GM12878 (cell line): ENCODE data around the gene GPC3. TPM values are rescaled to one million over a fixed set of nuclear protein-coding genes. Genes with fewer than 3 reads are reported as not detected.

Experiments
- ATAC-seq: fragments of 200-7000 bp; cut with Tn5 transposase; 3 replicates; pipeline ENCODE4 v1.9.1; 2020; ENCODE audit warnings: mild to moderate bottlenecking, moderate library complexity
- BruUV-seq: library from RNA; stranded (reverse); fragments of 400-500 nt; replicated peaks from 2 replicates; lab custom pipeline; 2021; lab: Mats Ljungman, UMichigan
- CTCF ChIA-PET: fragments of 300-600 bp; sonication (Branson Sonifier 250); formaldehyde crosslinking; extraction: SDS; loops from one replicate; lab custom pipeline; 2021; ENCODE audit warnings: inconsistent platforms; lab: Yijun Ruan, JAX
- POLR2A ChIA-PET: fragments of 350-600 bp; formaldehyde crosslinking; extraction: SDS; loops from one replicate; lab custom pipeline; 2021; ENCODE audit warnings: inconsistent platforms; lab: Charles Lee
- RAD21 ChIA-PET: fragments of 300-600 bp; sonication (Branson Sonifier 250); formaldehyde crosslinking; loops from one replicate; lab custom pipeline; 2023; ENCODE audit warnings: antibody characterized with exemption; ENCODE audit not compliant: unreplicated experiment; lab: Charles Lee
- SMC1A ChIA-PET: fragments of 300-600 bp; sonication (Branson Sonifier 250); formaldehyde crosslinking; loops from one replicate; lab custom pipeline; 2023; ENCODE audit not compliant: unreplicated experiment, uncharacterized antibody; lab: Charles Lee
- DNase-seq: peaks from one replicate; pipeline ENCODE4 v3.0.0-alpha.2; 2011; ENCODE audit warnings: low read depth, low spot score
- FAIRE-seq: peaks from 3 replicates; lab custom pipeline; 2011; peaks lifted over from hg19 to GRCh38; lab: Jason Lieb, UNC
- H2AFZ ChIP-seq: 2 replicates; pipeline ENCODE4 v1.6.0; 2011; ENCODE audit warnings: low read depth, low read length, control low read depth; ENCODE audit not compliant: control insufficient read depth
- H3K27ac ChIP-seq: 2 replicates; pipeline ENCODE4 v1.5.1; 2011; ENCODE audit warnings: control low read depth; ENCODE audit not compliant: control insufficient read depth, insufficient read depth
- H3K27me3 ChIP-seq, 2 experiments: replicated peaks in 1 of 2; 2 replicates each; pipeline versions ENCODE4 v1.6.0 to v1.6.1; 2011; ENCODE audit warnings: low read length in 1 of 2; ENCODE audit not compliant: control insufficient read depth in 2 of 2, insufficient read depth in 2 of 2
- H3K36me3 ChIP-seq, 2 experiments: 2 replicates each; pipeline ENCODE4 v1.5.1; 2011; ENCODE audit warnings: low read length in 1 of 2; ENCODE audit not compliant: control insufficient read depth in 2 of 2, insufficient read depth in 2 of 2
- H3K4me1 ChIP-seq: 2 replicates; pipeline ENCODE4 v1.6.1; 2011; ENCODE audit warnings: mild to moderate bottlenecking, low read length, moderate library complexity, mixed read lengths; ENCODE audit not compliant: control insufficient read depth, insufficient read depth
- H3K4me2 ChIP-seq: 2 replicates; pipeline ENCODE4 v1.6.0; 2011; ENCODE audit warnings: control low read depth; ENCODE audit not compliant: control insufficient read depth, insufficient read depth
- H3K4me3 ChIP-seq: fragments of 200-600 bp; sonication (generic); 2 replicates; pipeline ENCODE4 v1.5.1; 2016
- H3K79me2 ChIP-seq: 2 replicates; pipeline ENCODE4 v1.6.0; 2011; ENCODE audit warnings: low read length; ENCODE audit not compliant: control insufficient read depth, insufficient read depth
- H3K9ac ChIP-seq: 2 replicates; pipeline ENCODE4 v1.8.0; 2011; ENCODE audit warnings: low read length, control low read depth, mixed read lengths; ENCODE audit not compliant: control insufficient read depth, insufficient read depth
- H3K9me3 ChIP-seq: replicated peaks from 3 replicates; pipeline ENCODE4 v1.5.1; 2011; ENCODE audit warnings: mild to moderate bottlenecking, low read length; ENCODE audit not compliant: control insufficient read depth, insufficient read depth
- H4K20me1 ChIP-seq: 2 replicates; pipeline ENCODE4 v1.6.0; 2011; ENCODE audit not compliant: control insufficient read depth, insufficient read depth
- BHLHE40 ChIP-seq, 2 experiments: fragments of 450-650 bp in 1 of 2; IDR thresholded peaks; 2 replicates each; pipeline ENCODE4 v1.6.1; 2011 to 2017; ENCODE audit warnings: low read depth in 2 of 2, borderline replicate concordance in 1 of 2, improper control_type of control experiment in 1 of 2, low read length in 1 of 2, mild to moderate bottlenecking in 1 of 2
- BRCA1 ChIP-seq: IDR thresholded peaks from 2 replicates; pipeline ENCODE4 v1.6.1; 2011; ENCODE audit warnings: low read depth, low read length, improper control_type of control experiment
- CREM ChIP-seq: IDR thresholded peaks from 2 replicates; pipeline ENCODE4 v1.6.1; 2014; ENCODE audit warnings: antibody characterized with exemption, low read depth
- ESRRA ChIP-seq: IDR thresholded peaks from 2 replicates; pipeline ENCODE4 v1.6.1; 2012; ENCODE audit warnings: mild to moderate bottlenecking, low read length, improper control_type of control experiment
- HCFC1 ChIP-seq: fragments of 150-350 bp; IDR thresholded peaks from 2 replicates; pipeline ENCODE4 v1.6.1; 2014; ENCODE audit warnings: low read length
- HDAC6 ChIP-seq: fragments of 200-600 bp; sonication (generic); IDR thresholded peaks from one replicate; pipeline ENCODE4 v1.8.0; 2017; ENCODE audit warnings: antibody characterized with exemption; ENCODE audit not compliant: unreplicated experiment
- LARP7 ChIP-seq: fragments of 450-650 bp; IDR thresholded peaks from 2 replicates; pipeline ENCODE4 v1.6.1; 2017; ENCODE audit warnings: mild to moderate bottlenecking
- MEF2A ChIP-seq: IDR thresholded peaks from 2 replicates; pipeline ENCODE4 v1.6.1; 2011; ENCODE audit warnings: low read depth, mild to moderate bottlenecking, low read length, moderate library complexity; ENCODE audit not compliant: insufficient read depth
- MLLT1 ChIP-seq: fragments of 450-650 bp; IDR thresholded peaks from 2 replicates; pipeline ENCODE4 v1.6.1; 2016; ENCODE audit warnings: mild to moderate bottlenecking
- NKRF ChIP-seq: fragments of 450-650 bp; conservative IDR thresholded peaks from 2 replicates; pipeline ENCODE4 v1.6.1; 2017; ENCODE audit warnings: mild to moderate bottlenecking, moderate library complexity
- PBX3 ChIP-seq: IDR thresholded peaks from 2 replicates; pipeline ENCODE4 v1.6.1; 2011; ENCODE audit warnings: mild to moderate bottlenecking, low read depth, low read length, moderate library complexity; ENCODE audit not compliant: insufficient replicate concordance
- RCOR1 ChIP-seq: conservative IDR thresholded peaks from 2 replicates; pipeline ENCODE4 v1.6.1; 2012; ENCODE audit warnings: low read depth, low read length, improper control_type of control experiment
- SRF ChIP-seq, 2 experiments: IDR thresholded peaks; 2 replicates each; pipeline ENCODE4 v1.6.1; 2011; ENCODE audit warnings: low read depth in 2 of 2, low read length in 2 of 2, mild to moderate bottlenecking in 1 of 2, moderate library complexity in 1 of 2
- STAT1 ChIP-seq: fragments of 450-650 bp; conservative IDR thresholded peaks from 2 replicates; pipeline ENCODE4 v1.6.1; 2014; ENCODE audit warnings: antibody characterized with exemption, mild to moderate bottlenecking
- SUPT20H ChIP-seq: IDR thresholded peaks from 2 replicates; pipeline ENCODE4 v1.6.1; 2011; ENCODE audit warnings: low read depth, mild to moderate bottlenecking, low read length, moderate library complexity, borderline replicate concordance; ENCODE audit not compliant: control insufficient read depth
- TCF7 ChIP-seq: IDR thresholded peaks from 2 replicates; pipeline ENCODE4 v1.6.1; 2014; ENCODE audit warnings: antibody characterized with exemption, borderline replicate concordance
- ZNF217 ChIP-seq: fragments of 450-650 bp; IDR thresholded peaks from 2 replicates; pipeline ENCODE4 v1.6.1; 2017; ENCODE audit warnings: antibody characterized with exemption, mild to moderate bottlenecking
- WGBS: methylation state at CpG from one replicate; pipeline ENCODE4 v1.1.6; 2016; ENCODE audit warnings: low lambda C conversion rate; ENCODE audit not compliant: insufficient replicate concordance, insufficient coverage; ENCODE audit errors: missing lambda C conversion rate; 5-methylcytosine and 5-hydroxymethylcytosine counted together
- in situ Hi-C: fragments of 300-500 bp; cut with MboI; formaldehyde crosslinking; loops from 9 replicates; pipeline ENCODE4 v1.14.3; 2018; ENCODE audit warnings: mixed read lengths
- intact Hi-C: fragments of 100-400 bp; cut with micrococcal nuclease; formaldehyde crosslinking; loops from one replicate; pipeline ENCODE4 v1.14.2; 2022; ENCODE audit not compliant: unreplicated experiment
- polyA plus RNA-seq, 11 experiments: library from polyadenylated mRNA; depleted of rRNA in 4 of 11; unstranded in 6 of 11; stranded (reverse) in 5 of 11; fragments of >200 nt; fragmentation: Nextera tagmentation in 4 of 11; fragmentation: Illumina TruSeq in 1 of 11; extraction: Ambion mirVana in 4 of 11; extraction: Trizol in 1 of 11; gene quantifications; 1 replicate in 1 of 11; 2 replicates in 10 of 11; pipeline versions ENCODE4 v1.2.1 to v1.2.3, GENCODE V29; 2011 to 2016; ENCODE audit warnings: inconsistent platforms in 2 of 11, missing spikeins in 2 of 11, low read depth in 1 of 11
- total RNA-seq, 4 experiments: library from RNA; depleted of rRNA in 3 of 4; stranded (reverse); fragments of >200 nt in 3 of 4; fragmentation: Illumina TruSeq in 1 of 4; extraction: Trizol in 1 of 4; gene quantifications; 2 replicates each; pipeline versions ENCODE4 v1.2.1 to v1.2.3, GENCODE V29; 2013 to 2021

Gene GPC3
- total and polyA plus RNA-seq, 10 of the 15 experiments (the other 5 are each of a cell fraction or from before 2014, with no cell fraction given) = 0.09 to 0.82 TPM; not detected in 8

GRCh38 chrX:133742602-133743305, 242.6 kb downstream of the GPC3 start:
- Histone ChIP-seq H3K9ac (no peak overlapping the region), H3K4me2 (no peak overlapping the region), H3K27ac (no peak overlapping the region), H3K9me3 (no peaks in the 10 kb centered on the region), H3K27me3 (no peaks in the 10 kb centered on the region), H3K36me3 (no peaks in the 10 kb centered on the region), H3K79me2 (no peaks in the 10 kb centered on the region), H2AFZ (no peak overlapping the region), H3K4me1 (no peaks in the 10 kb centered on the region), H4K20me1 (no peaks in the 10 kb centered on the region), H3K4me3 (no peak overlapping the region)
- intact Hi-C loops (no loop called here), in situ Hi-C loops (no loop called here)
- POLR2A ChIA-PET = no interaction called here
- SMC1A ChIA-PET = no interaction called here
- no peak for ATAC-seq
- 4% methylated on average over 3 of the region's 3 CpGs for WGBS
- BruUV-seq = no TSS peak
- FAIRE-seq = no peak
- CTCF ChIA-PET = no interaction called here
- DNase-seq = no peak
- RAD21 ChIA-PET = no interaction called here
- TF ChIP-seq SUPT20H (no peak), HCFC1 (no peak), HDAC6 (no peak), BRCA1 (no peak), TCF7 (no peak), BHLHE40 (IDR thresholded peaks at IDR 0.05; ENCODE audit: borderline replicate concordance in 1 of 2, low read depth in 2 of 2, low read length in 1 of 2) (no peak), LARP7 (no peak), MLLT1 (no peak), RCOR1 (no peak), PBX3 (no peak), CREM (no peak), NKRF (no peak), ESRRA (no peak), SRF (IDR thresholded peaks at IDR 0.05; ENCODE audit: low read depth in 2 of 2, low read length in 2 of 2) (no peak), ZNF217 (no peak), MEF2A (no peak), STAT1 (no peak)
